Subcutaneous adipose tissue (tissue), 4 donors: ENCODE results near the gene CKAP2L. TPM values are rescaled to one million over a fixed set of nuclear protein-coding genes. Genes with fewer than 3 reads are reported as not detected.

Experiments used
- CTCF ChIP-seq: fragments of 450-650 bp; IDR thresholded peaks from one replicate; pipeline ENCODE4 v1.5.1; 2016; ENCODE audit warnings: low read depth, mild to moderate bottlenecking, control low read depth, antibody characterized with exemption, moderate library complexity
- total RNA-seq, 4 donors: library from RNA; depleted of rRNA; stranded (reverse); fragments of >200 nt; gene quantifications; one replicate each; pipeline ENCODE4 v1.1.0, GENCODE V29; 2016

CKAP2L gene
- total RNA-seq, 4 donors from 2014 or later, result 0.19 to 3.1 (median 1.5) TPM; not detected in 1

GRCh38 chr2:112712465-112712864 is 51.9 kb downstream of the CKAP2L start:
- no peak for TF ChIP-seq CTCF

DNA sequence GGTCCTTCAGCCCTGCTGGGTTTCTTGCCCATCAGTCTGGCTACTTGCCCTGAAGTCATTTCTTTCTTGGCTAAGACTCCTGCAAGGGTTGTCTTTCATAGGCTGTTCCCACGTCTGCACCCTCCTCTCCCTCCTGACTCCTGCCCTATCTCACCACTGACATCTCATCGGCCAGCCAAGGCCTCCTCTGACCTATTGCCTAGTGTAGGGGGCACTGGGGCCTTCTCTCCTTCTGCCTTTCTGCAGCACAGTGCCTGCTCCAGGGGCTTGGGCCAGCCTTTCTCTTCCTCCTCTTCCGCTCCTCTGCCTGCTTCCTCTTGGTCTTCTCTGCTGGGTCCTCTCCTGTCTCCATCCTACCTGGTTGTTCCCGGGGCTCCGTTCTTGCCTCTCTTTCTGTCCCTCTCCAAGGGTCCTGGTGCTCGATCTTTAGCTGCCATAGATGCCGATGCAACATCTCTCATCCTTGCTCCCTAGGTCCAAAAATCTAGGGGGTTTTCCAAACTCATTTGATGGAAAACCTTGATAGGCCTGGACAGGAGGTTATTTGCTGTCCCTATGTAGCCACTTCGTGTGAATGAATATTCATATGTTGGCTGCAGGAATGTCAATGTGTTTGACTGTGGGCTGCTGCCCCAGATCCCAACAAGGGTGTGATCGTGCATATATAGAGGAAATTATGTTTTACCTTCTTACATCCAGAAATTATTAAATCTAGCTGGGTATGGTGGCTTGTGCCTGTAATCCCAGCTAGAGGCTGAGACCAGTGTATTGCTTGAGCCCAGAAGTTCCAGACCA is 53.3 kb downstream of the CKAP2L start:
- no peak for TF ChIP-seq CTCF

DNA sequence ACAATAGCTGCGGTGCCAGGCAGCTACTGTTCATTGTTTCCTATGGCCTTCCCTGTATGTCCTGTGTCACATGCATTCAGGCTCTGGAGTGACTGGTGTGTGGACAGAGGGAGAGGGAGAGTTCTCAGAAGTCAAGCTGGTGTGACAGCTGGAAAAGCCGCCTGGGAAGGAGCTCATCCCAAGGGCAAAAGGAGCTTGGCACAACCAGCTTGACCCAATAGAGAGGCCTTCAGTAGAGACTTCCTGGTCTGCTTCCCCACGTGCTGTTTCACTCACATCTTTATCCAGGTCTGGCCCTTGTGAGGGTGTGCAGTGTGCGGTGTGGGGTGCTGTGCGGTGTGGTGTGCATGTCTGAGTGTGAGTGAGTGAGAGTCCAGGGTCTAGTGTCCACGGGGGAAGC is 54.7 kb downstream of the CKAP2L start:
- no peak for TF ChIP-seq CTCF

- no peak for TF ChIP-seq CTCF
Measured at GRCh38 chr2:112708968-112709367, 55.4 kb downstream of the CKAP2L start.

DNA sequence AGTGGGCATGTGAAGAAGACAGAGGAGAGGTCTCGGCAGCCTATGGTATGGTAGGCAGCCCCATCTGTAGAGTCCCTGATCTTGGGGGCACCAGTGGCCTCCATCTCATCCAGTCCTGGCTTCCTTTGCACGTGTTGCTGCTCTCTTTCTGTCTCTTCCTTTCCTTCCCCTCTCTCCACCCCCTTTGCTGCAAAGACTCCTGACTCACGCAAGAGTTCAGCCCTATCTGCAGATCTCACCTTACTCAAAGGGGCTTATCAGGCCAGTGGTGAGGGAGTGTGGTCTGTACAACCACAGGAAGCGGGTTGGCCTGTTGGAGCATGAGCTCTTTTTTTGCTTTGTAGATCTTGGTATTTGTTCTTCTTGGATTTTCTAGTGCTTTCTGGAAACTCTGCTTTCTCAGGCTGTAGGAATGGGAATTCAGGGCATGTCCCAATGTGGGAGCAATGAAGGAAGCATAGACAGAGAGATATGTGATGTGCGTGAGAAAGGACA is 58.2 kb downstream of the CKAP2L start:
- TF ChIP-seq CTCF, result no peak

GRCh38 chr2:112705575-112705974 is 58.8 kb downstream of the CKAP2L start:
- TF ChIP-seq CTCF, result no peak

DNA sequence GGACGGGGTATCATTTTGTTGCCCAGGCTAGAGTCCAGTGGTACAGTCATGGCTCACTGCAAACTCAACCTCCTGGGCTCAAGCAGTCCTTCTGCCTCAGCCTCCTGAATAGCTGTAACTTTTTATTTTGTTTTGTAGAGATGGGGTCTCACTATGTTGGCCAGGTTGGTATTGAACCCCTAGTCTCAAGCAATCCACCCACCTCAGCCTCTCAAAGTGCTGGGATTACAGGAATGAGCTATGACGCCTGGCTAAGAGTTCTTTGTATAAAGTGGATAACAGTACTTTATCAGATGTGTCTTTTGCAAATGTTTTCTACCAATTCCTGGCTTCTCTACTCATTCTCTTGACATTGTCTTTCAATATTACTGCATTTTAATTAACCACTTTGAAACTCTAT is 60.7 kb downstream of the CKAP2L start:
- no peak for TF ChIP-seq CTCF
